Activated CD8-positive, alpha-beta memory T cell treated with anti-CD3 and anti-CD28 coated beads, Interleukin-2, amount 50 U/mL, for 24 hours (primary cell): Measurements from ENCODE around the gene P2RX7.
"Not testable (repeated sequence)": the region's sequence is repeated elsewhere in the genome, so short reads cannot be mapped to it uniquely, and the experiment has no call there.

Experiments used
- DNase-seq: peaks from one replicate; pipeline ENCODE4 v3.0.0-alpha.2; 2020; ENCODE audit errors: extremely low read depth

The P2RX7 gene

GRCh38 chr12:121170611-121171260 is 38.1 kb downstream of the P2RX7 start:
- no peak for DNase-seq

GRCh38 chr12:121172145-121172544 is 39.5 kb downstream of the P2RX7 start:
- DNase-seq, result no peak

- no peak for DNase-seq
These were observed 42.9 kb downstream of the P2RX7 start for GRCh38 chr12:121175383-121176119.

- DNase-seq, result no peak
These were observed 44.3 kb downstream of the P2RX7 start for GRCh38 chr12:121176826-121177529.

- no peak for DNase-seq
These were observed 48.5 kb downstream of the P2RX7 start for GRCh38 chr12:121181181-121181580.

GRCh38 chr12:121182222-121182893 is 49.7 kb downstream of the P2RX7 start:
- no peak for DNase-seq

- DNase-seq, result no peak
These were observed 51.7 kb downstream of the P2RX7 start for GRCh38 chr12:121184425-121184824.

GRCh38 chr12:121184984-121185889 is 52.6 kb downstream of the P2RX7 start:
- no peak for DNase-seq

GRCh38 chr12:121186826-121187225 is 54.1 kb downstream of the P2RX7 start:
- no peak for DNase-seq

GRCh38 chr12:121187501-121187900 is 54.8 kb downstream of the P2RX7 start:
- no peak for DNase-seq

- no peak for DNase-seq
These were observed 55.6 kb downstream of the P2RX7 start for GRCh38 chr12:121188227-121188626.

GRCh38 chr12:121189131-121189530 is 56.5 kb downstream of the P2RX7 start:
- no peak for DNase-seq

GRCh38 chr12:121189619-121190155 is 57.0 kb downstream of the P2RX7 start:
- DNase-seq, result no peak

GRCh38 chr12:121190523-121191031 is 57.9 kb downstream of the P2RX7 start:
- DNase-seq, result no peak

- DNase-seq, result no peak
These were observed 58.5 kb downstream of the P2RX7 start for GRCh38 chr12:121191151-121191550.

GRCh38 chr12:121196902-121197301 is 64.2 kb downstream of the P2RX7 start:
- no peak for DNase-seq

- no peak for DNase-seq
These were observed 66.3 kb downstream of the P2RX7 start for GRCh38 chr12:121198949-121199348.

- not testable (repeated sequence) for DNase-seq
These were observed 68.5 kb downstream of the P2RX7 start for GRCh38 chr12:121201140-121201539.

- no peak for DNase-seq
These were observed 70.0 kb downstream of the P2RX7 start for GRCh38 chr12:121202407-121203355.

GRCh38 chr12:121203482-121203881 is 70.8 kb downstream of the P2RX7 start:
- no peak for DNase-seq
